Brain microvascular endothelial cell (primary cell): Measurements from ENCODE around the gene PLA2G2A.

ENCODE experiments used
- DNase-seq: peaks from one replicate; pipeline ENCODE4 v3.0.0-alpha.2; 2020
- H3K27ac ChIP-seq: fragments of 250-450 bp; sonication (Bioruptor Pico); 2 replicates; pipeline ENCODE4 v1.5.1; 2020; ENCODE audit warnings: mild to moderate bottlenecking, moderate library complexity
- H3K27me3 ChIP-seq: fragments of 250-450 bp; sonication (Bioruptor Pico); replicated peaks from 2 replicates; pipeline ENCODE4 v1.5.1; 2020; ENCODE audit warnings: mild to moderate bottlenecking
- H3K36me3 ChIP-seq: fragments of 250-450 bp; sonication (Bioruptor Pico); replicated peaks from 2 replicates; pipeline ENCODE4 v1.5.1; 2020; ENCODE audit warnings: mild to moderate bottlenecking
- H3K4me3 ChIP-seq: 2 replicates; pipeline ENCODE4 v1.5.1; 2011; ENCODE audit warnings: low read depth, mild to moderate bottlenecking, control low read depth, low read length, moderate library complexity
- CTCF ChIP-seq: IDR thresholded peaks from 2 replicates; pipeline ENCODE4 v1.5.1; 2011; ENCODE audit warnings: low read depth, mild to moderate bottlenecking, moderate library complexity, low read length, control low read depth, inconsistent platforms; ENCODE audit errors: missing control alignments
- in situ Hi-C: cut with HindIII; loops from 2 replicates; pipeline ENCODE4 v1.10.0; 2017; ENCODE audit warnings: low sequenced_read_pairs, low pct_ligation_motif_present

PLA2G2A gene

GRCh38 chr1:19976317-19977003 lies 3.0 kb downstream of the PLA2G2A start:
- Histone ChIP-seq H3K27ac (no peak overlapping the region), H3K4me3 (no peak overlapping the region), H3K36me3 (no peaks in the 10 kb centered on the region), H3K27me3 (peaks cover 3% of the 10 kb centered on the region)
- no peak for TF ChIP-seq CTCF
- no peak for DNase-seq
- in situ Hi-C loops = no loop called here

- Histone ChIP-seq H3K27me3 (peaks cover 3% of the 10 kb centered on the region), H3K36me3 (no peaks in the 10 kb centered on the region), H3K4me3 (no peak overlapping the region), H3K27ac (no peak overlapping the region)
- no peak for DNase-seq
- in situ Hi-C loops = no loop called here
- TF ChIP-seq CTCF = no peak
These were observed 3.8 kb downstream of the PLA2G2A start for GRCh38 chr1:19975423-19976193.

- Histone ChIP-seq H3K27ac (no peak overlapping the region), H3K4me3 (no peak overlapping the region), H3K36me3 (no peaks in the 10 kb centered on the region), H3K27me3 (no peaks in the 10 kb centered on the region)
- DNase-seq = peak; percentile 64
- peak; percentile 95 for TF ChIP-seq CTCF
- in situ Hi-C loops = no loop called here
These were observed 4.5 kb downstream of the PLA2G2A start for GRCh38 chr1:19974822-19975416.

GRCh38 chr1:19973616-19974015 lies 5.8 kb downstream of the PLA2G2A start:
- DNase-seq = no peak
- Histone ChIP-seq H3K36me3 (no peaks in the 10 kb centered on the region), H3K4me3 (no peak overlapping the region), H3K27ac (no peak overlapping the region), H3K27me3 (no peaks in the 10 kb centered on the region)
- in situ Hi-C loops = no loop called here
- TF ChIP-seq CTCF = no peak

GRCh38 chr1:19971664-19972063 lies 7.8 kb downstream of the PLA2G2A start:
- H3K27ac ChIP-seq = no peak overlapping the region
- H3K4me3 ChIP-seq = no peak overlapping the region
- in situ Hi-C loops = no loop called here
- no peak for DNase-seq
- H3K36me3 ChIP-seq = no peaks in the 10 kb centered on the region
- H3K27me3 ChIP-seq = no peaks in the 10 kb centered on the region
- TF ChIP-seq CTCF = no peak
